Activated T-helper 2 cell treated with anti-CD3 and anti-CD28 coated beads, Interferon-gamma antibody, Interleukin-2, Interleukin-4, amounts not matched to agents 10 μg/mL and 5 μg/mL and 100 μg/mL, durations not matched to agents 14 hours and 24 hours and 36 hours (primary cell): ENCODE results near the gene RAB4A. TPM values are rescaled to one million over a fixed set of nuclear protein-coding genes. Genes with fewer than 3 reads are reported as not detected.
"Not testable (repeated sequence)": the region's sequence is repeated elsewhere in the genome, so short reads cannot be mapped to it uniquely, and the experiment has no call there.

Experiments used
- DNase-seq: peaks from one replicate; pipeline ENCODE4 v3.0.0; 2021; ENCODE audit warnings: low spot score
- H3K27ac Mint-ChIP-seq: one replicate; pipeline ENCODE4 v1.8.0; 2021; ENCODE audit warnings: mixed read lengths
- H3K27me3 Mint-ChIP-seq: one replicate; pipeline ENCODE4 v1.8.0; 2021; ENCODE audit warnings: low read depth, mixed read lengths
- H3K36me3 Mint-ChIP-seq: one replicate; pipeline ENCODE4 v1.8.0; 2021; ENCODE audit warnings: low read depth, mixed read lengths
- H3K4me1 Mint-ChIP-seq: one replicate; pipeline ENCODE4 v1.8.0; 2021; ENCODE audit warnings: low read depth, mixed read lengths
- H3K4me3 Mint-ChIP-seq: one replicate; pipeline ENCODE4 v1.8.0; 2021; ENCODE audit warnings: low read depth, mild to moderate bottlenecking, moderate library complexity, mixed read lengths
- H3K9me3 Mint-ChIP-seq: one replicate; pipeline ENCODE4 v1.8.0; 2021; ENCODE audit warnings: mixed read lengths
- intact Hi-C: fragments of 100-400 bp; cut with micrococcal nuclease; formaldehyde crosslinking; loops from one replicate; pipeline ENCODE4 v1.15.1; 2023
- total RNA-seq: library from RNA; stranded (reverse); gene quantifications from 2 replicates; pipeline ENCODE4 v1.2.3, GENCODE V29; 2022

Gene RAB4A
- total RNA-seq, 1 donor from 2014 or later = 25.7 TPM

DNA sequence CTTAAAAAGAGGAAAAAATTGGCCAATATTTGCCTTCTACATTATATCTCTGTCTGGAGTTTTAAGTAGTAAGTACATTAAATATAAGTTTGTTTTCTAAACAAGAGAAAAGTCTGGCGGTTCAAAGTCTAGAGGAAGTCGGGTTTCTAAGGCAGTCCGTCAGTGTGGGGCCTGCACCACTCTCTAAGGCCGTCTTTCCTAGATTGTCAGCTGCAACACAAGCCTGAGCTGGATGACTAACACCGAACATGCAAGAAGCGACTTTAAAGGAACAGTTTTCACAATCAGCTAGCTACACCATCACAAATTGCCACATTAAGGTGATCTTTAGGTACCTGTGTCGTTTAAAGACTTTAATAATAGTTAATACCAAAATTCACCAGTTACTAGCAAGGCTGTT, 52.3 kb downstream of the RAB4A start:
- Mint-ChIP-seq H3K27ac (peak overlapping the region; percentile 24), H3K36me3 (peaks cover 61% of the 10 kb centered on the region), H3K4me3 (no peak overlapping the region), H3K9me3 (no peaks in the 10 kb centered on the region), H3K27me3 (no peaks in the 10 kb centered on the region), H3K4me1 (peaks cover 33% of the 10 kb centered on the region)
- intact Hi-C loops = no loop called here
- DNase-seq = no peak

DNA sequence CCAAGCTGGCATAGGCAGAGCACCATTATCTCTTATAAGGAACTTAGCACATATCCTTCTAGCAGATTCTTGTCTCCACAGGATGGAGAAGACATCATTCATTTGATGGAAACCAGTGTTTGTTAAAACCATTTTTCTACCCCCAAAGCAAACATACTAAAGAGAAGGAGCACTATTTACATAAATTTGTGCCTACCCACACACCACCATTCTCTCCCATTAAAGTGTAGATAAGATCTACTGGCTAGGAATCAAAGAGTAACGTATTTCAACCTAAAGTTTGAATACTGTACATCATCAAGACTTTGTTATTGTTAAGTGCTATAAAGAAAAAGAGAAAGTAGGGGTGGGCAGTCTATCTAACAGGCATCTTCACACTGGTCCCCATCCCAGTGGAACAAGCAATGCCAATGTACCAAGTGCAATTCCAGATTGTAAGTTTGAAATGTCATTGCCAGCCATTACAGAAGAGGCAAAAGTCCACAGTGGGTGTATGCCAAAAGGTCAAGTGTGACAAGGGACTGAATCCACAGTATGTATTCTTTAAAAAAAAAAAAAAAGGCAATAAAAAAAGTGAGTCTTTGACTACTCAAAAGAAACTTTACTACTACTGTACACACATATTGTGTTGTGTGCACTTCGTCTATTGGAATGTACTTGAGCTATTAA, 53.1 kb downstream of the RAB4A start:
- Mint-ChIP-seq H3K36me3 (peaks cover 66% of the 10 kb centered on the region), H3K27ac (peak overlapping the region; percentile 48), H3K4me1 (peaks cover 35% of the 10 kb centered on the region), H3K9me3 (no peaks in the 10 kb centered on the region), H3K4me3 (no peak overlapping the region), H3K27me3 (no peaks in the 10 kb centered on the region)
- no peak for DNase-seq
- intact Hi-C loops = loop anchor here (2.0 kb wide), 1 partner anchor 15 kb away; no protein-coding TSS in a partner anchor

DNA sequence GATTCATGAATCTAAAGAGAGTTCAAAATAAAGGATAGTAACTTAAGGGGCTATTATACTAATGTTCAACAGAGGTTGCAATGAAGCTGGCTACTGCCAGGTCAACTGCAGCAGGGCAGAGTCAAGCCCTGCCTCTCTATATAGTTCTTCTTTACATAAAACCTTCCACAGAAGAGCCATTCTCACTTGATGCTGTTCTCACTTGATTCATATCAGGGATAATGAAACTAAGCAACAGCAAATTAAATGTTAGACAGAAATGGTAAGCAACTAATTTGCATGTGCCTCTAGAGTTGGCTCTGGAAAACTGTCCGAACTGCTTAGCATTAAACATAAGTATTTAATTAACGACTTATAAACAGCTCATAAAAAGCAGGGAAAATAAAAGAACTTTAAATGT, 54.5 kb downstream of the RAB4A start:
- Mint-ChIP-seq H3K9me3 (no peaks in the 10 kb centered on the region), H3K27me3 (no peaks in the 10 kb centered on the region), H3K36me3 (peaks cover 63% of the 10 kb centered on the region), H3K27ac (peak overlapping the region; percentile 81), H3K4me3 (no peak overlapping the region), H3K4me1 (peaks cover 35% of the 10 kb centered on the region)
- no peak for DNase-seq
- intact Hi-C loops = loop anchor here (2.0 to 5.0 kb wide), 2 partner anchors 13 to 38 kb away; no protein-coding TSS in a partner anchor

DNA sequence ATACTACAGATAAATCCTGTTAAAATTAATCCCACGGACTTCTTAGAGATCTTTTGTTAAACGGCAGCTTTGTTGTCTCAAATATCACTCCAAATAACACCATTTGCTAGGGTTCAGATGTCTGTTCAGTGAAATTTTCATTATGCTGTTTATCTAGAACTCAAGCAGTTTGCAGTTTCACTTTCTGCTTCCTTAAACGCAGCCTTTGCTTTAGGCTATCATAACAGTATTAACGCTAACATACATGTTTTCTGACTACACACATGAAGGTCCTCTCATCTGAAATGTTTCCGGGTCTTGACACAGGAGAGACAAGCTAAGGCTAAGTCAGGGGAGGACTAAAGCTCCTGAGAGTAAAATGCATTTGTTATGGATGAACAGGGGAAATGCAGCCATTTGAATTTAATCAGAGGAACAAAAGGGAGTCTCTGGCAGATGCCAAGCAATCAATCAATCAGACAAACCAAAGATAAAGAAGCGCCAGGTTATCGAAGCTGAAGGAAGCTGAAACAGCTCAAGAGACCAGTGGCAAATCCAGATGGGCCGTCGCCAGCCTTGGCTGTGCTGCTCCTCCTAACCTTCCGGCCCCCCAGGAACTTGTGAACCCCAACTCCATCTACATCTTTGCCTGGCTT, 55.1 kb downstream of the RAB4A start:
- H3K27ac Mint-ChIP-seq = peak overlapping the region; percentile 81
- intact Hi-C loops = loop anchor here (2.0 to 5.0 kb wide), 2 partner anchors 13 to 39 kb away; no protein-coding TSS in a partner anchor
- no peaks in the 10 kb centered on the region for H3K9me3 Mint-ChIP-seq
- DNase-seq = no peak
- H3K4me1 Mint-ChIP-seq = peaks cover 35% of the 10 kb centered on the region
- H3K27me3 Mint-ChIP-seq = no peaks in the 10 kb centered on the region
- peak overlapping the region; percentile 49 for H3K4me3 Mint-ChIP-seq
- peaks cover 63% of the 10 kb centered on the region for H3K36me3 Mint-ChIP-seq

DNA sequence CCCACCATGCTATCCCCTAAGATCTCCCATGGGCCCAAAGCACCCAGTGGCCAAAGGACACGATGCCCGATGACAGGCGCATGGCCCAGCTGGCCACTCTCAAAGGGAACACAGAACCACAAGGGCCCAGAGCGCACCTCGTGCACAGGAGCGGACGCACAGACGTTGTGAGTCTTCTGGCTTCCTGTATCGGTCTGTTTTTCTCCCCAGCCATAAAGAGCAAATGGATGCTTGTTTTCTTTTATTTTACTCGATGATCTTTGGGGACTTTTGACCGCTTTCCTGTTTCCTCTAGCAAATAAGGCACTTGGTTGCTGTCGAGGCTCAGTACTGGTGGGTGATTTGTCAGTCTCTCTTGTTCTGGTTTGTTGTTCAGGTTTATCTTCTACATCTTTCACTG, 55.7 kb downstream of the RAB4A start:
- Mint-ChIP-seq H3K9me3 (no peaks in the 10 kb centered on the region), H3K36me3 (peaks cover 62% of the 10 kb centered on the region), H3K4me3 (no peak overlapping the region), H3K4me1 (peaks cover 35% of the 10 kb centered on the region), H3K27me3 (no peaks in the 10 kb centered on the region), H3K27ac (peak overlapping the region; percentile 66)
- intact Hi-C loops = loop anchor here (5.0 kb wide), 1 partner anchor 39 kb away; no protein-coding TSS in a partner anchor
- no peak for DNase-seq

DNA sequence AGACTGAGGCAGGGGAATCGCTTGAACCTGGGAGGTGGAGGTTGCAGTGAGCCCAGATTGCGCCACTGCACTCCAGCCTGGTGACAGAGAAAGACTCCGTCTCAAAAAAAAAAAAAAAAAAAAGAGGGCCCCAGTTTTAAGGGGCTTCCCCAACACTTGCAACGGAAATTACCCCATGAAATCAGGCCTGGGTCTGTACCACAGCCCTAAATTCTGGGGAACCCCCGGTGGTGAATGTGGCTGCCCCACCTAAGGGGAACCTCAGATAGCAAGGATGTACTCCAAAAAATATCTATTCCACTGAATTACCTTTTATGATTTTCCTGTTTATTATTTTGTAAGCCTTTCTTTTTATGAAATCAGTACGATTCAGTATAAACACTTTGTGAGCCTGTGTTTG, 56.9 kb downstream of the RAB4A start:
- not testable (repeated sequence) for H3K9me3 Mint-ChIP-seq, DNase-seq, H3K4me3 Mint-ChIP-seq, H3K27me3 Mint-ChIP-seq, H3K27ac Mint-ChIP-seq
- intact Hi-C loops = loop anchor here (5.0 kb wide), 1 partner anchor 40 kb away; no protein-coding TSS in a partner anchor
- H3K36me3 Mint-ChIP-seq = peaks cover 55% of the 10 kb centered on the region
- peaks cover 35% of the 10 kb centered on the region for H3K4me1 Mint-ChIP-seq

DNA sequence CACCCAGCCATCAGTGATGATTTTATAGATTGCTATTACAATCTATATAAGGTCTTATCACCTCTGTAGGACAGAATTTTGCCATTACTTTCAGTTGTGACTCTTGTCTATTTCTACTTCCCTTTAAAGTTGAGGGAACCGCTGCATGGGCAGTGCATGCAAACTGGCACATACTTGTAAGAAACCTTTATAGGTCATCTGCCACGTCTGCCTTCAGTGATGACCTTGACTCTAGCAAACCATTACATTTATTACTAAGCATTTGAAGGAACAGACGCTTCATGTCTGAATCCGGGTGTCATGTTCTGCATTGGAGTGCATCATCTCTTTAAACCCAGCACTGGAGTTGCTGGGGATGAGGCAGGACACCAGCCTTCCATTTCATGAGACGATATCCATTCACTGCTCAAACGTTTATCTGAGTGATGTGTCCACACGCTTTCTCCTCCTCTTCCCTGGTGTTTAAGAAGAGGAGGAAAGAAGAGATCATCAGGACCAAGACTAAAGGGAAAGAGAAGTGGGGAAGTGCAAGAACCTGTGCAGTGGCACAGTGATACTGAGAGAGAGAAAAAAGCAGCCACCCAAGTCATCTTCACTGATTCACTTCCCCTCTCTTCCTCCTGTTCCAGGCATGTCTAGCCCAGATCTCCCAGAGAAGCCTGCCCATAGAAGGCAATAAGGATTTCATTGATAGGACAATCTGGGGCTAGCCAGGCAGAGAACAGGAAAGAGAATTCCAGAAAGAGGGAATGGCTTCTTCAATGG, 57.9 kb downstream of the RAB4A start:
- intact Hi-C loops = loop anchor here (5.0 kb wide), 1 partner anchor 41 kb away; no protein-coding TSS in a partner anchor
- peaks cover 33% of the 10 kb centered on the region for H3K4me1 Mint-ChIP-seq
- H3K27me3 Mint-ChIP-seq = no peaks in the 10 kb centered on the region
- H3K4me3 Mint-ChIP-seq = no peak overlapping the region
- peaks cover 48% of the 10 kb centered on the region for H3K36me3 Mint-ChIP-seq
- H3K9me3 Mint-ChIP-seq = no peaks in the 10 kb centered on the region
- no peak for DNase-seq
- no peak overlapping the region for H3K27ac Mint-ChIP-seq

DNA sequence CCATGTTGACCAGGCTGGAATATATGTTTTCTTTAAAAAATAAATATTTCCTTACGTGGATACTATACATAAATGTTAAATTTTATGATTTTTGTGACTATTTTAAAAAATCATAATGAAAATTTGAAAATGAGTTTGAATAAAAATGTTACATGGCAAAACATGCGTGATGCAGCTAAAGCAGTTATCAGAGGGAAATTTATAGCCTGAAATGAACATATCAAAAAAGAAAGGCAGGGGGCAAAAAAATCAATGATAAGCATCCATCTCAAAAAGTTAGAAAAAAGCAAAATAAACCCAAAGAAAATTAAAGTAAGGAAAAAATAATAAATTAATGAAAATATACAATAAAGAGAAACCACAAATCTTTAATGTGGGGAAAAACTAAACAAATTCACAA, 63.4 kb downstream of the RAB4A start:
- H3K36me3 Mint-ChIP-seq = peaks cover 39% of the 10 kb centered on the region
- no peak overlapping the region for H3K4me3 Mint-ChIP-seq
- H3K9me3 Mint-ChIP-seq = peaks cover 13% of the 10 kb centered on the region
- H3K27me3 Mint-ChIP-seq = no peaks in the 10 kb centered on the region
- peaks cover 23% of the 10 kb centered on the region for H3K4me1 Mint-ChIP-seq
- no peak overlapping the region for H3K27ac Mint-ChIP-seq
- intact Hi-C loops = no loop called here
- DNase-seq = no peak

DNA sequence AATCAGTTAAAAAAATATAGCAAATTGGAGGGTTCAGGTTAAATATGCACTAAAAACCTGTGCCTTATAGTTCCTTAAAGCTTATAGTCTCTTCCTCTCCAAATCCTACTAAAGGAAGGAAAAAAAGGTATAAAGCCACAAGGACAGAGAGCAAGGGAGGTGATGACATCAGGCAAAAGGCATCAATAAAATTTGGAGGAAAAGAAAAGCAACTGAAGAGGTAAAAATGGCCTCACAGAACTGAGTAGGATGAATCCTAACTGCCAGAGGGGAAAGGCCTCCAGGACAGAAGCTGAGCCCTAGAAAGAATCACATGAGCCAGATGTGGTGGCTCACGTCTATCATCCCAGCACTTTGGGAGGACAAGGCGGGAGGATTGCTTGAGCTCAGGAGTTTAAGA, 63.8 kb downstream of the RAB4A start:
- peaks cover 27% of the 10 kb centered on the region for H3K4me1 Mint-ChIP-seq
- no peak overlapping the region for H3K4me3 Mint-ChIP-seq
- H3K27ac Mint-ChIP-seq = no peak overlapping the region
- DNase-seq = no peak
- intact Hi-C loops = no loop called here
- peaks cover 42% of the 10 kb centered on the region for H3K36me3 Mint-ChIP-seq
- no peaks in the 10 kb centered on the region for H3K27me3 Mint-ChIP-seq
- H3K9me3 Mint-ChIP-seq = peaks cover 13% of the 10 kb centered on the region

DNA sequence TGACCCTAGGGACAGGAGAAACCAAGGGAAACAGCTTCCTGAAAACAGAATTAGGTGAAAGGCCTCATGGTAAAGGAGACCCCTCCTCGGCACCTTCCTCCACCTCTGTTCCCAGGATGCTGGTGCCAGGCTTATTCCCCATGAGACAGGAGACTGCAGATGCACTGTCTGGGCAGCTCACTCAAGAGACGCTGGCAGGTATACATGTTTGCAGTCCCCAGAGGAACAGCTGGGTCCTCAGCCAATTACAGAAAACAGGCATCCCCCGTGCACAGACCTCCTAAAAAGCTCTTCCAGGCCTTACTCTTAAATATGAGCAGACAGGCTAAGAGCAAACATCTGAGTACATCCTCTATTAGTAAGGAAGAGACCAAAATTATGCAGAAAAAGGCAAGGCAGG, 65.4 kb downstream of the RAB4A start:
- intact Hi-C loops = no loop called here

DNA sequence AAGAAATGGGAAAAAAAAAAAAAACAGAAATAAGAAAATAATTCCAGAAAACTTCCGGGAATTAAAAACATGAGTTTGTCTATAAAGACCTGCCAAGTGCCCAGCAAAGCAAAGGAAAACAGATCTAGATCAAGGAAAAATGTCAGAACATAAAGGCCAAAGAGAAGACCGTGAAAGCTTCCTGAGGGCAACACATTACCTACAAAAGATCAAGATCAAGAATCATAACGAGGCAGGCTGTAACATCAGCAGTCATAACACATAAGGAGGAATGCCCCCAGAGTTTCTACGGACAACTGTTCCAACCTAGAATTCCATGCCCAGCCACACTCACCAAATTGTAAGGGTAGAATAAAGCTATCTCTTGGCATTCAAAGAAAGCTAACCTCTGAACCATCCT, 68.2 kb downstream of the RAB4A start:
- peaks cover 13% of the 10 kb centered on the region for H3K9me3 Mint-ChIP-seq
- peaks cover 45% of the 10 kb centered on the region for H3K36me3 Mint-ChIP-seq
- peaks cover 49% of the 10 kb centered on the region for H3K4me1 Mint-ChIP-seq
- peak overlapping the region; percentile 94 for H3K4me3 Mint-ChIP-seq
- H3K27me3 Mint-ChIP-seq = no peaks in the 10 kb centered on the region
- intact Hi-C loops = loop anchor here (2.0 kb wide), 1 partner anchor 14 kb away; no protein-coding TSS in a partner anchor
- H3K27ac Mint-ChIP-seq = peak overlapping the region; percentile 10
- DNase-seq = no peak

More for the DNA sequence above, 65.4 kb downstream of the RAB4A start:
- no peak overlapping the region for H3K4me3 Mint-ChIP-seq
- no peaks in the 10 kb centered on the region for H3K27me3 Mint-ChIP-seq
- DNase-seq = no peak
- peaks cover 13% of the 10 kb centered on the region for H3K9me3 Mint-ChIP-seq
- peaks cover 45% of the 10 kb centered on the region for H3K36me3 Mint-ChIP-seq
- peaks cover 41% of the 10 kb centered on the region for H3K4me1 Mint-ChIP-seq
- H3K27ac Mint-ChIP-seq = no peak overlapping the region

DNA sequence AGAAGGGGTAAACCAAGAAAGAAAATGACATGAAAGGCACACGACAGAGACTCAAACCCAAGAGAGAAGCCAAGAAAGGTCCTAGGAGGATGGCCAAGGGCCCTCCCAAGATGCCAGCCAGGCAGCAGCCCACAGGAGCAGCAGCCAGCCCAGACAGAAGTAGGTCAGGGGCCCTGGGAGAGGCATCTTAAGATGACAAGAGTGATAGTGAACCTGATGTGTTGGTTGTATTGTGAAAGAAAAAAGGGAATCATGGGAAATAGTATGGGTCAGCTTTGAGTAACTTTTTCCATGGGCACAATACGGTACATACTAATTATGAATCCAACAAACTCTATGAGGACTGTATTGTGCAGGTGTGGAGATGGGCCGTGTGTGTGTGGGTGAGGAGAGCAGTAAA, 68.6 kb downstream of the RAB4A start:
- intact Hi-C loops = loop anchor here (2.0 kb wide), 1 partner anchor 15 kb away; no protein-coding TSS in a partner anchor

More for the DNA sequence above, 68.6 kb downstream of the RAB4A start:
- Mint-ChIP-seq H3K4me1 (peaks cover 49% of the 10 kb centered on the region), H3K27ac (peak overlapping the region; percentile 38), H3K9me3 (peaks cover 8% of the 10 kb centered on the region), H3K27me3 (no peaks in the 10 kb centered on the region), H3K4me3 (peak overlapping the region; percentile 94), H3K36me3 (peaks cover 40% of the 10 kb centered on the region)
- no peak for DNase-seq
